HepG2 (cell line): ENCODE results near the gene GPS2. TPM values are rescaled to one million over a fixed set of nuclear protein-coding genes. Genes with fewer than 3 reads are reported as not detected.

Experiments used
- ATAC-seq: fragments of 200-7000 bp; cut with Tn5 transposase; 3 replicates; pipeline ENCODE4 v1.9.1; 2020; ENCODE audit warnings: mild to moderate bottlenecking, moderate library complexity
- BruUV-seq: library from RNA; stranded (reverse); fragments of 400-500 nt; replicated peaks from 2 replicates; lab custom pipeline; 2021; lab: Mats Ljungman, UMichigan
- CTCF ChIA-PET: fragments of 300-600 bp; formaldehyde crosslinking; extraction: SDS; loops from one replicate; lab custom pipeline; 2021; ENCODE audit warnings: low total read pairs, inconsistent platforms, low intra/inter-chr PET ratio; lab: Yijun Ruan, JAX
- POLR2A ChIA-PET: fragments of 350-600 bp; sonication (Branson Sonifier 250); formaldehyde crosslinking; loops from one replicate; lab custom pipeline; 2020; ENCODE audit warnings: antibody characterized with exemption, inconsistent platforms; lab: Yijun Ruan, JAX
- DNase-seq: peaks from one replicate; pipeline ENCODE4 v3.0.0-alpha.2; 2015; ENCODE audit warnings: low spot score
- FAIRE-seq: peaks from 3 replicates; lab custom pipeline; 2011; peaks lifted over from hg19 to GRCh38; lab: Jason Lieb, UNC
- H2AFZ ChIP-seq: one replicate; pipeline ENCODE4 v1.6.1; 2011; ENCODE audit warnings: low read length, inconsistent platforms
- H3K27ac ChIP-seq: fragments of 300-600 bp; 3 replicates; pipeline ENCODE4 v1.8.0; 2011; ENCODE audit warnings: mixed run types, mild to moderate bottlenecking, mixed read lengths, low read length, inconsistent platforms; ENCODE audit not compliant: insufficient read depth; ENCODE audit errors: extremely low read length
- H3K27me3 ChIP-seq, 2 experiments: fragments of 200-600 bp in 1 of 2; 2 replicates in 1 of 2; 3 replicates in 1 of 2; pipeline versions ENCODE4 v1.6.0 to v1.8.0; 2011; ENCODE audit warnings: low read length in 2 of 2, mild to moderate bottlenecking in 2 of 2, moderate library complexity in 2 of 2, inconsistent platforms in 1 of 2; ENCODE audit not compliant: insufficient read depth in 2 of 2, control insufficient read depth in 1 of 2
- H3K36me3 ChIP-seq, 2 experiments: fragments of 200-600 bp in 1 of 2; replicated peaks in 1 of 2; 2 replicates in 1 of 2; 3 replicates in 1 of 2; pipeline versions ENCODE4 v1.5.1 to v1.8.0; 2011; ENCODE audit warnings: low read length in 2 of 2, inconsistent platforms in 1 of 2; ENCODE audit not compliant: insufficient read depth in 2 of 2, control insufficient read depth in 1 of 2
- H3K4me1 ChIP-seq: 2 replicates; pipeline ENCODE4 v1.5.1; 2012; ENCODE audit warnings: low read length, inconsistent platforms; ENCODE audit not compliant: insufficient read depth
- H3K4me2 ChIP-seq: 2 replicates; pipeline ENCODE4 v1.6.0; 2011; ENCODE audit warnings: low read depth, low read length, inconsistent platforms
- H3K4me3 ChIP-seq, 3 experiments: fragments of 200-600 bp in 1 of 3; sonication (generic), shearing (Covaris generic) in 1 of 3; replicated peaks in 1 of 3; 2 replicates each; pipeline ENCODE4 v1.5.1; 2011 to 2016; ENCODE audit warnings: low read length in 3 of 3, inconsistent platforms in 2 of 3, low read depth in 2 of 3, mild to moderate bottlenecking in 2 of 3, control low read depth in 1 of 3, mixed read lengths in 1 of 3; ENCODE audit not compliant: insufficient read depth in 1 of 3
- H3K79me2 ChIP-seq: one replicate; pipeline ENCODE4 v1.6.1; 2011; ENCODE audit warnings: low read length, inconsistent platforms; ENCODE audit not compliant: insufficient read depth
- H3K9ac ChIP-seq: 2 replicates; pipeline ENCODE4 v1.6.0; 2011; ENCODE audit warnings: mild to moderate bottlenecking, low read depth, low read length, inconsistent platforms; ENCODE audit not compliant: insufficient read depth
- H3K9me3 ChIP-seq: 2 replicates; pipeline ENCODE4 v1.5.1; 2012; ENCODE audit warnings: mild to moderate bottlenecking, low read length
- H4K20me1 ChIP-seq: 2 replicates; pipeline ENCODE4 v1.6.0; 2011; ENCODE audit warnings: inconsistent platforms, mild to moderate bottlenecking, low read length, moderate library complexity; ENCODE audit not compliant: insufficient read depth
- ARID4A ChIP-seq: sonication (generic); formaldehyde crosslinking; IDR thresholded peaks from 2 replicates; pipeline ENCODE4 v1.5.0; 2020; ENCODE audit warnings: mild to moderate bottlenecking, missing genetic modification reagents, borderline replicate concordance
- NKX3-1 ChIP-seq: sonication (generic); formaldehyde crosslinking; IDR thresholded peaks from 2 replicates; pipeline ENCODE4 v1.5.0; 2020; ENCODE audit warnings: missing genetic modification reagents
- SUZ12 ChIP-seq: fragments of 150-350 bp; IDR thresholded peaks from 2 replicates; pipeline ENCODE4 v1.6.1; 2014; ENCODE audit warnings: low read depth, low read length
- TEAD2 ChIP-seq: sonication (generic); formaldehyde crosslinking; IDR thresholded peaks from 2 replicates; pipeline ENCODE4 v1.9.0; 2021; ENCODE audit warnings: missing genetic modification reagents
- ZNF333 ChIP-seq: sonication (generic); formaldehyde crosslinking; IDR thresholded peaks from 2 replicates; pipeline ENCODE4 v1.4.0; 2020; ENCODE audit warnings: mild to moderate bottlenecking, missing genetic modification reagents, borderline replicate concordance
- whole genome bisulfite sequencing: methylation state at CpG from one replicate; pipeline ENCODE4 v1.1.6; 2017; ENCODE audit warnings: low lambda C conversion rate; 5-methylcytosine and 5-hydroxymethylcytosine counted together
- in situ Hi-C: cut with HindIII; loops from 2 replicates; pipeline ENCODE4 v1.10.0; 2017; ENCODE audit warnings: low pct_unique_long_range_greater_than_20kb; ENCODE audit not compliant: extremely low pct_ligation_motif_present
- intact Hi-C: fragments of 100-400 bp; cut with micrococcal nuclease; formaldehyde crosslinking; loops from one replicate; pipeline ENCODE4 v1.10.0; 2022; ENCODE audit not compliant: unreplicated experiment
- polyA plus RNA-seq, 8 experiments: library from polyadenylated mRNA; depleted of rRNA in 3 of 8; stranded (reverse) in 7 of 8; unstranded in 1 of 8; fragments of >200 nt; fragmentation: Illumina TruSeq in 4 of 8; extraction: Trizol in 4 of 8; gene quantifications; 2 replicates each; pipeline versions ENCODE4 v1.2.1 to v1.2.3, GENCODE V29; 2011 to 2016; ENCODE audit warnings: low read depth in 4 of 8, missing spikeins in 1 of 8, mixed read lengths in 1 of 8; ENCODE audit not compliant: insufficient read depth in 1 of 8
- total RNA-seq, 5 experiments: library from RNA; depleted of rRNA; stranded (reverse); fragments of >200 nt; fragmentation: Illumina TruSeq; extraction: Trizol; gene quantifications; 2 replicates each; pipeline ENCODE4 v1.2.3, GENCODE V29; 2016; ENCODE audit warnings: low read depth in 1 of 5

The GPS2 gene
- total and polyA plus RNA-seq, 2 of the 13 experiments (the other 11 are each of a cell fraction or from before 2014, with no cell fraction given): 58.0 to 59.4 TPM

DNA sequence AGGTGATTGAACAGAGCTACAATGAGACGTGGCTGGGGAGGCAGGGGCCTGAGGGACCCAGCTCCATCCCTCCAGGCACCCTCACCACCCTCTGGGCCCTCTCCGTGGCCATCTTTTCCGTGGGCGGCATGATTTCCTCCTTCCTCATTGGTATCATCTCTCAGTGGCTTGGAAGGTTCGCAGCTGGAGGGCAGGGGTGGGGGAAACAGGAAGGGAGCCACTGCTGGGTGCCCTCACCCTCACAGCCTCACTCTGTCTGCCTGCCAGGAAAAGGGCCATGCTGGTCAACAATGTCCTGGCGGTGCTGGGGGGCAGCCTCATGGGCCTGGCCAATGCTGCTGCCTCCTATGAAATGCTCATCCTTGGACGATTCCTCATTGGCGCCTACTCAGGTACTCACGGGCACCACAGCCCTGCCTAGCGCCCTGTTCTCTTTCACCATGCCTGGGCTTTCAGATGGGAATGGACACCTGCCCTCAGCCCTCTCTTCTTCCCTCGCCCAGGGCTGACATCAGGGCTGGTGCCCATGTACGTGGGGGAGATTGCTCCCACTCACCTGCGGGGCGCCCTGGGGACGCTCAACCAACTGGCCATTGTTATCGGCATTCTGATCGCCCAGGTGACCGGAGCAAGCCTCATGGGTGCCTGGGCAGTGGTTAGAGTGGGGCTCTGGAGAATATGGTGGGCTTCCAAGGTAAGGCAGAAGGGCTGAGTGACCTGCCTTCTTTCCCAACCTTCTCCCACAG is 31.5 kb downstream of the GPS2 start:
- ATAC-seq (no peak), FAIRE-seq (no peak)
- 97% methylated on average over 6 of the region's 18 CpGs for WGBS

More for the DNA sequence above, 31.5 kb downstream of the GPS2 start:
- H2AFZ ChIP-seq: no peak overlapping the region
- no peak for DNase-seq
- POLR2A ChIA-PET: interaction anchor here (1.6 to 3.9 kb wide), 5 partner anchors 9 to 63 kb away, joined by 6 to 35 read pairs (median 16); partner anchors contain the start of genes ACADVL, CTDNEP1, DLG4 and ELP5
- BruUV-seq: no TSS peak
- peaks cover 8 to 9% of the 10 kb centered on the region in 2 experiments; a peak in 4 of 5 replicates for H3K36me3 ChIP-seq
- no peak overlapping the region for H3K4me2 ChIP-seq
- in situ Hi-C loops (loop anchor here (10.0 kb wide), 1 partner anchor 239 kb away; the partner anchor contains the start of gene SLC16A11), intact Hi-C loops (loop anchor here (5.0 kb wide), 1 partner anchor 41 kb away; the partner anchor contains the start of gene GABARAP)
- no peak for TF ChIP-seq SUZ12
- TF ChIP-seq TEAD2 (CRISPR knock-in tag): no peak
- no peak for TF ChIP-seq NKX3-1
- no peak for TF ChIP-seq ARID4A (CRISPR knock-in tag)
- no peak for TF ChIP-seq ZNF333 (CRISPR knock-in tag)
- no peak overlapping the region for H3K9ac ChIP-seq
- H3K9me3 ChIP-seq: no peaks in the 10 kb centered on the region
- H3K79me2 ChIP-seq: no peaks in the 10 kb centered on the region
- H4K20me1 ChIP-seq: no peaks in the 10 kb centered on the region
- CTCF ChIA-PET: no interaction called here
- H3K27me3 ChIP-seq: no peaks in the 10 kb centered on the region
- no peak overlapping the region for H3K27ac ChIP-seq
- H3K4me3 ChIP-seq: no peak overlapping the region
- peaks cover 38% of the 10 kb centered on the region for H3K4me1 ChIP-seq
